Stomach (tissue), 9 donors: ENCODE results near the gene ITGA5. TPM values are rescaled to one million over a fixed set of nuclear protein-coding genes. Genes with fewer than 3 reads are reported as not detected.

Experiments
- DNase-seq, 2 donors: peaks; one replicate each; pipeline versions ENCODE4 v3.0.0 to v3.0.0-alpha.2; 2013 to 2019
- H3K27ac ChIP-seq, 5 donors: fragments of 200-600 bp in 4 of 5; sonication (generic) in 4 of 5; one replicate each; pipeline ENCODE4 v1.5.1; 2013 to 2019; ENCODE audit warnings: mild to moderate bottlenecking in 1 of 5, moderate library complexity in 1 of 5
- H3K27me3 ChIP-seq, 3 donors: fragments of 200-600 bp; sonication (generic); one replicate each; pipeline ENCODE4 v1.5.1; 2017 to 2019; ENCODE audit warnings: mixed run types in 1 of 3
- H3K36me3 ChIP-seq, 4 donors: fragments of 200-600 bp; sonication (generic); 1 replicate in 3 of 4; 2 replicates in 1 of 4; pipeline ENCODE4 v1.5.1; 2016 to 2019
- H3K4me1 ChIP-seq, 4 donors: fragments of 200-600 bp; sonication (generic); one replicate each; pipeline ENCODE4 v1.5.1; 2016 to 2019
- H3K4me3 ChIP-seq, 4 donors: fragments of 200-600 bp; sonication (generic) in 3 of 4; one replicate each; pipeline ENCODE4 v1.5.1; 2016 to 2019; ENCODE audit warnings: mild to moderate bottlenecking in 1 of 4
- H3K9me3 ChIP-seq, 4 donors: fragments of 200-600 bp; sonication (generic); one replicate each; pipeline ENCODE4 v1.5.1; 2016 to 2019
- EP300 ChIP-seq: sonication (generic); formaldehyde crosslinking; IDR thresholded peaks from one replicate; pipeline ENCODE4 v1.6.1; 2017; ENCODE audit warnings: antibody characterized with exemption
- POLR2A ChIP-seq, 4 donors: fragments of 450-650 bp; IDR thresholded peaks; one replicate each; pipeline ENCODE4 v1.6.1; 2016; ENCODE audit warnings: antibody characterized with exemption in 4 of 4, control low read depth in 2 of 4, mild to moderate bottlenecking in 1 of 4, moderate library complexity in 1 of 4
- POLR2AphosphoS5 ChIP-seq, 3 donors: sonication (generic); formaldehyde crosslinking; IDR thresholded peaks; one replicate each; pipeline ENCODE4 v1.6.1; 2016; ENCODE audit warnings: antibody characterized with exemption in 3 of 3
- WGBS, 5 donors: extraction: QIAGEN DNeasy Blood & Tissue Kit in 3 of 5; methylation state at CpG; one replicate each; pipeline versions ENCODE4 v1.1.5 to v1.1.7; 2013 to 2018; 5-methylcytosine and 5-hydroxymethylcytosine counted together
- intact Hi-C: fragments of 100-400 bp; cut with DNase I; formaldehyde crosslinking; loops from one replicate; pipeline ENCODE4 v1.15.1; 2023; ENCODE audit warnings: low total_unique reads
- polyA plus RNA-seq, 3 donors: library from polyadenylated mRNA; stranded (reverse); fragments of 200-250 nt; gene quantifications; one replicate each; pipeline ENCODE4 v1.2.3, GENCODE V29; 2013
- total RNA-seq, 5 donors: library from RNA; depleted of rRNA; stranded (reverse); fragments of >200 nt; gene quantifications; one replicate each; pipeline versions ENCODE4 v1.1.0 to v1.2.3, GENCODE V29; 2014 to 2016
- TF ChIP-seq, protein P1 (sequence below), 7 experiments: fragments of 450-650 bp in 4 of 7; fragments of 200-600 bp in 3 of 7; sonication (generic) in 3 of 7; IDR thresholded peaks; one replicate each; pipeline ENCODE4 v1.5.1; 2016 to 2019; ENCODE audit warnings: antibody characterized with exemption in 7 of 7, control low read depth in 2 of 7, mild to moderate bottlenecking in 1 of 7
- donor health status: healthy with polysubstance abuse.
- donor health status: Bipolar disorder and iron deficiency.
- donor health status: healthy.

Gene ITGA5
- total and polyA plus RNA-seq, 8 donors = 29.3 to 182 (median 85.0) TPM

DNA sequence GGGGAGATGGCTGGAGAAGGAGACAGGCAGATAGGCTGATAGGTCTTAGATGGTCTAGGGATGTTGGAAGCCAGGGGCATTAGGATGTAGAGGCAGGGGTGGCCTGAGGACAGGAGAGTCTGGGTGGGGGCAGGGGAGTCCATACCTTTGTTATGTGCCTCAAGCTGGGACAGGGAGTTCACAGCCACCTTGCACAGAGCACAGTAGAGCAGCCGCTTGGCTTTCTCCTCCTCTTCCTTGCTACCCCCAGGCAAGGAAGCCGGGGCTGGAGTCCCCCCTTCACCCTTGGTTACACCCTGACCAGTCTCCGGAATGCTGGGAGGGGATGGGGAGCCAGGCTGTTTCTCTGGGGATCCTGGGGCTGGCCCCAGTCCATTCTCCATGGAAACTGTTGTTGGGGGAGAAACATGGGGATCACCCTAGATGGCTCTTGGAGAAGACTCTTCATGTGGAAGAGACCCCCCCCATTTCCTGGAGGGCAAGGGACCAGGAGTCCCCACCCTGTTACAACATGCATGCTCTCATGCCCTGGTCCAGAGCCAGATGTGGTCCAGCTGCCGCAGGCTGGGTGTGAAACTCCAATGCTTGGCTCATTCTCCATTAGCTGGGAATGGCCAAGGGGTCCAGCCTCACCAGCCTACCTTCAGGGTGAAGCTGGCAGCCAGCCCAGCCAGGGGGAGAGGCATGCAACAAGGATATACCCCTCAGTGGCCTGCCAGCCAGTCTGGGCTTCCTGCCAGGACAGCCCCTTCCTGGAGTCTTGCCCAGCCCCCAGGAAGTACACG is 47.5 kb downstream of the ITGA5 start:
- TF ChIP-seq EP300 (no peak), POLR2AphosphoS5 (IDR thresholded peaks at IDR 0.05) (peak in 1 of 3 donors; percentile 19)
- Histone ChIP-seq H3K9me3 (no peaks in the 10 kb centered on the region), H3K27me3 (peaks cover 0 to 6% (median 0%) of the 10 kb centered on the region in 3 donors), H3K36me3 (peaks cover 0 to 7% (median 0%) of the 10 kb centered on the region in 4 donors), H3K4me3 (no peak overlapping the region), H3K27ac (peak overlapping the region in 4 of 5 donors; percentile 41 to 76 (median 71)), H3K4me1 (peaks cover 29 to 79% (median 53%) of the 10 kb centered on the region in 4 donors)
- intact Hi-C loops = no loop called here
- peak in 1 of 2 donors; percentile 89 for DNase-seq
- WGBS, 5 donors = 35 to 54% (median 49%) methylated on average over 5 of the region's 5 CpGs

DNA sequence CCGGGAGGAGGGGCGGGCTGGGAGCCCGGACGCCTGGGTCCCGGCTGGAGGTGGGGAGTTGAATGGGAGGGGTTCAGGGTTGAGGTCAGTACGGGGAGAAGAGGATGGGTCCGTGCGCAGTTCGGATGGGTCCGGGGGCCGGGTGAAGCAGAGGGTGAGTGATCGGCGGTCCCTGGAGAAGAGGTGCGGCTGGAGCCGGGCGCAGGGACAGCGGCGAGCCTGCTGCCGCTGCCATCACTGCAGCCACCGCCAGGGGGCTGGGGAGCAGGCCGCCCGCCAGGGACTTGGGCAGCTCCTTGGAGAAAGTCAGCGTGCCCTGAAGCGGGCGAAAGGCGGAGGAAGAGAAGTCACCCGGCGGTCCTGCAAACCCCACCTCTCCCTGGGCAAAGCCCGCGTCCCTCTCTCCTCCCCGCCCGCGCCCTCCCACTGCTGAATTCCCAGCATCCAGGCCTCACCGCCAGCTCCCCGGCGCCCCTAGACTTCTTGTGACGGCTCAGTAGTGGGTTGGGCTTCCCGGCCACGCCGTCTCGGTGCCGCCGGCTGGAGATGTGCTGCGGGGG is 48.8 kb downstream of the ITGA5 start:
- TF ChIP-seq POLR2AphosphoS5 (IDR thresholded peaks at IDR 0.05) (peak in 2 of 3 donors; percentile 25 to 68), POLR2A (IDR thresholded peaks at IDR 0.05) (no peak)
- TF ChIP-seq, protein P1, sequence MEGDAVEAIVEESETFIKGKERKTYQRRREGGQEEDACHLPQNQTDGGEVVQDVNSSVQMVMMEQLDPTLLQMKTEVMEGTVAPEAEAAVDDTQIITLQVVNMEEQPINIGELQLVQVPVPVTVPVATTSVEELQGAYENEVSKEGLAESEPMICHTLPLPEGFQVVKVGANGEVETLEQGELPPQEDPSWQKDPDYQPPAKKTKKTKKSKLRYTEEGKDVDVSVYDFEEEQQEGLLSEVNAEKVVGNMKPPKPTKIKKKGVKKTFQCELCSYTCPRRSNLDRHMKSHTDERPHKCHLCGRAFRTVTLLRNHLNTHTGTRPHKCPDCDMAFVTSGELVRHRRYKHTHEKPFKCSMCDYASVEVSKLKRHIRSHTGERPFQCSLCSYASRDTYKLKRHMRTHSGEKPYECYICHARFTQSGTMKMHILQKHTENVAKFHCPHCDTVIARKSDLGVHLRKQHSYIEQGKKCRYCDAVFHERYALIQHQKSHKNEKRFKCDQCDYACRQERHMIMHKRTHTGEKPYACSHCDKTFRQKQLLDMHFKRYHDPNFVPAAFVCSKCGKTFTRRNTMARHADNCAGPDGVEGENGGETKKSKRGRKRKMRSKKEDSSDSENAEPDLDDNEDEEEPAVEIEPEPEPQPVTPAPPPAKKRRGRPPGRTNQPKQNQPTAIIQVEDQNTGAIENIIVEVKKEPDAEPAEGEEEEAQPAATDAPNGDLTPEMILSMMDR (IDR thresholded peaks at IDR 0.05) = peak in 5 of 7 experiments; percentile 85 to 96 (median 94)
- H3K9me3 ChIP-seq = no peaks in the 10 kb centered on the region
- intact Hi-C loops = no loop called here
- H3K4me3 ChIP-seq = peak overlapping the region; percentile 34 to 43 (median 42)
- H3K27me3 ChIP-seq = peaks cover 0 to 6% (median 0%) of the 10 kb centered on the region in 3 donors
- H3K27ac ChIP-seq = peak overlapping the region; percentile 24 to 76 (median 70)
- H3K4me1 ChIP-seq = peaks cover 29 to 69% (median 50%) of the 10 kb centered on the region in 4 donors
- peak; percentile 80 to 94 for DNase-seq
- 12 to 19% (median 16%) methylated on average over 32 to 44 of the region's 44 CpGs for WGBS, 5 donors
- H3K36me3 ChIP-seq = peaks cover 0 to 3% (median 0%) of the 10 kb centered on the region in 4 donors

DNA sequence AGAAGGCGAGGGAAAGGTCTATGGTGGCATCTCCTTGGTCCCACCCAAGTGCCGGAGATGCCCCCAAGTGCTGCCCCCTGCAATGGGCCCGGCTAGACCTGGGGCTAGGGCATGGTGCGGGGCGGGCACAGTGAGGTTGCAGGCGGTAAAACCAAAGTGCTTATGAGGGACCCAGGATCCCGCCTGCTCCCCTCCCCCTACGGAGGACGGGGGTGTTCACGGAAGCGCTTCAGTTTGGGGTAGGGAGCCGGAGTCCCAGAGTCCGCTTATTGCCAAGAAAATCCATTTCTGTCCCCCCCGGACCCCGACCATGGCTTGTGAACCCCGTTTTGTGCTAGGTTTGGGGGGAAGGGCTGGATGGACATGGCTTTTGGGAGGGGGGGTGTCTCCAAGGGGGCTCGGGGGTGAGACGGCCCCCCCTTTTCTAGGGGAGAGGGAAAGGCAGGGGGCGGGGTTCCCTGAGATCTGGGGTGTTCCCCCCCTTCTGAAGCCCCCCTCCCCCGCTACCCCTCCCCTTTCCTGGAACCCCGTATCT is 49.4 kb downstream of the ITGA5 start:
- no peaks in the 10 kb centered on the region for H3K9me3 ChIP-seq
- intact Hi-C loops = loop anchor here (10.0 kb wide), 2 partner anchors 75 to 145 kb away; no protein-coding TSS in a partner anchor
- 38 to 45% (median 40%) methylated on average over 17 to 21 of the region's 21 CpGs for WGBS, 5 donors
- peaks cover 0 to 6% (median 0%) of the 10 kb centered on the region in 3 donors for H3K27me3 ChIP-seq
- peak in 1 of 2 donors; percentile 60 for DNase-seq
- H3K4me1 ChIP-seq = peaks cover 29 to 63% (median 50%) of the 10 kb centered on the region in 4 donors
- H3K4me3 ChIP-seq = peak overlapping the region; percentile 34 to 43 (median 42)
- H3K27ac ChIP-seq = peak overlapping the region in 4 of 5 donors; percentile 41 to 76 (median 71)
- no peak for TF ChIP-seq POLR2AphosphoS5 (IDR thresholded peaks at IDR 0.05)
- TF ChIP-seq EP300 = no peak
- TF ChIP-seq, protein P1 (IDR thresholded peaks at IDR 0.05) = no peak
- TF ChIP-seq POLR2A (IDR thresholded peaks at IDR 0.05) = no peak
- peaks cover 0 to 3% (median 0%) of the 10 kb centered on the region in 4 donors for H3K36me3 ChIP-seq

DNA sequence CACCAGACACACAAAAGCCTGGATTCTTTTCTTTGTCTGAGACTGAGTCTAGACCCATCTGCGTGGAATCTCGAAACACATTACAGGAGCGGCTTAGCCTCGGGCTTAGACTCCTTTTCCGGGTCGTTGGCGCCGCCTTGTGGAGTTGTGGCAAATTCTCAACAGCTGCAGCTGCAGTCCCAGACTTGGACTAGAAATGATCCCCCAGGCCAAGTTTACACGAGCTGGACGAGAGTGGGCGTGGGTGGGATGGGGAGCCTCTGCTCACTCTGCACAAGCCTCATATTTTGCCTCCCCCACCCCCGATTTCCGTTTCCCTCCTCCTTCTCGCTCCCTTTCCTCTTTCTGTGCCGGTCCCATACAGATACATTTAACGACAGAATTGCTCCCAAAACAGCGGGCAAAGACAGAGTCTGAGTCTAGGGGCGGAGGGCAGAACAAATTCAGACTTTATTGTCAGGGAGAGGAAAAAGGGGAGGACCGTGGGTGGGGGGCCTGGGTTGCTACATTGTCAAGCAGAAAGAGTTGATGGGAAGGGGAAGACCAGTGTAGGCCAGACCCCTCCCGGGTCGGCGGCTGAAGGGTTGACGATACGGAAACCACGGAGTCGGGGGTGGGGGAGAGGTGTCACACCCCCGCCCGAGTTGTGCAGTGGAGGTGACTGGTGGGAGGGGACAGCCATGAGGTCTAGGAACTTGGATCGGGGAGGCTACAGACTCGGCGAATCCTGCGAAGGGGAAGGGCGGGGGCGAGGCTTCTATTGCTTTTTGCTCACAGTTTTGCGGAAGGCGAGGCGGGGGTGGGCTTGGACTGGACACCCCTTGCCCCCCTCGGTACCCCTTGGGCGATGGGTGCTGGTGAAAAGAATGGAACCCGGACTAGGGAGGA is 50.1 kb downstream of the ITGA5 start:
- peaks cover 0 to 3% (median 0%) of the 10 kb centered on the region in 4 donors for H3K36me3 ChIP-seq
- 16 to 23% (median 21%) methylated on average over 40 of the region's 40 CpGs for WGBS, 5 donors
- intact Hi-C loops = loop anchor here (10.0 kb wide), 2 partner anchors 74 to 144 kb away; no protein-coding TSS in a partner anchor
- peak; percentile 93 to 97 for DNase-seq
- peak overlapping the region in 4 of 5 donors; percentile 20 to 76 (median 71) for H3K27ac ChIP-seq
- TF ChIP-seq POLR2AphosphoS5 (IDR thresholded peaks at IDR 0.05) (peak; percentile 15 to 75 (median 16)), EP300 (no peak)
- TF ChIP-seq, protein P1 (IDR thresholded peaks at IDR 0.05) = peak in 5 of 7 experiments; percentile 50 to 85 (median 69)
- no peaks in the 10 kb centered on the region for H3K9me3 ChIP-seq
- H3K4me1 ChIP-seq = peaks cover 29 to 56% (median 44%) of the 10 kb centered on the region in 4 donors
- H3K27me3 ChIP-seq = peaks cover 0 to 6% (median 0%) of the 10 kb centered on the region in 3 donors
- H3K4me3 ChIP-seq = peak overlapping the region; percentile 34 to 43 (median 42)
